Measurements from ENCODE around the gene SIX2.

DNA sequence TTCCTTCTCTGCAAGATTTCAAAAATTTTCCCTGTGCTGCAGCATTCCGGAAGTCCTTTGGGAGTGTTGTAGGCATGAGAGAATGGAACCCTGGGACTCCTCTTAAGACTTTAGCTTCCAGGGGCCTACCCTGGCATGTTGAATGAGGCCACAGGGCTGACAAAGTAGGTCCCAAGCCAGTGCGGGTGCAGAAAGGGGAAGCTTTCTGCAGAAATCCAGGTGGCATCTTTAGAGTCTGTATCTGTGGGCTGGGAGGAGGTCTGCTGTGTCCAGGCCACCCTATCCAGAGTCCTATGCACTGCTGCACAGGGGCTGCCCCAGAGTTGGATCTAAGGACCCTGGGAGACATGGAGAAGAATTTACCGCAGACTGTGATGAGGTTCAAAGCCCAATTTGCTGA, 1.9 kb upstream of the SIX2 start:
- TF ChIP-seq, protein P1, sequence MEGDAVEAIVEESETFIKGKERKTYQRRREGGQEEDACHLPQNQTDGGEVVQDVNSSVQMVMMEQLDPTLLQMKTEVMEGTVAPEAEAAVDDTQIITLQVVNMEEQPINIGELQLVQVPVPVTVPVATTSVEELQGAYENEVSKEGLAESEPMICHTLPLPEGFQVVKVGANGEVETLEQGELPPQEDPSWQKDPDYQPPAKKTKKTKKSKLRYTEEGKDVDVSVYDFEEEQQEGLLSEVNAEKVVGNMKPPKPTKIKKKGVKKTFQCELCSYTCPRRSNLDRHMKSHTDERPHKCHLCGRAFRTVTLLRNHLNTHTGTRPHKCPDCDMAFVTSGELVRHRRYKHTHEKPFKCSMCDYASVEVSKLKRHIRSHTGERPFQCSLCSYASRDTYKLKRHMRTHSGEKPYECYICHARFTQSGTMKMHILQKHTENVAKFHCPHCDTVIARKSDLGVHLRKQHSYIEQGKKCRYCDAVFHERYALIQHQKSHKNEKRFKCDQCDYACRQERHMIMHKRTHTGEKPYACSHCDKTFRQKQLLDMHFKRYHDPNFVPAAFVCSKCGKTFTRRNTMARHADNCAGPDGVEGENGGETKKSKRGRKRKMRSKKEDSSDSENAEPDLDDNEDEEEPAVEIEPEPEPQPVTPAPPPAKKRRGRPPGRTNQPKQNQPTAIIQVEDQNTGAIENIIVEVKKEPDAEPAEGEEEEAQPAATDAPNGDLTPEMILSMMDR (optimal IDR thresholded peaks at IDR 0.05 in 1 of 3, IDR thresholded peaks at IDR 0.05 in 1 of 3, conservative IDR thresholded peaks at IDR 0.05 in 1 of 3; ENCODE audit: extremely low read depth in 1 of 3, insufficient read depth in 2 of 3, low read length in 3 of 3): no peak
- TF ChIP-seq EZH2 (IDR thresholded peaks at IDR 0.05; ENCODE audit: low read length): no peak

Data from keratinocyte (primary cell).